HG03196 (cell line): ENCODE results near the gene GLI2.

Experiments used
- ATAC-seq: cut with Tn5 transposase; IDR thresholded peaks from one replicate; pipeline ENCODE4 v1.9.1; 2021; ENCODE audit not compliant: unreplicated experiment

GLI2 gene

GRCh38 chr2:120735746-120736170 lies at the start of gene GLI2:
Gene GLI2 (plus strand): TSS chr2:120735868. CDS start chr2:120797321, 61,453 bp downstream.
- no peak for ATAC-seq

GRCh38 chr2:120685974-120686297 lies 49.7 kb upstream of the GLI2 start:
- ATAC-seq: no peak

GRCh38 chr2:120686511-120687168 lies 49.0 kb upstream of the GLI2 start:
- no peak for ATAC-seq

- no peak for ATAC-seq
These were observed 48.5 kb upstream of the GLI2 start for GRCh38 chr2:120687210-120687609.

GRCh38 chr2:120690521-120690920 lies 45.1 kb upstream of the GLI2 start:
- ATAC-seq: no peak

- ATAC-seq: no peak
These were observed 44.3 kb upstream of the GLI2 start for GRCh38 chr2:120691410-120691809.

- ATAC-seq: no peak
These were observed 43.0 kb upstream of the GLI2 start for GRCh38 chr2:120692691-120693090.

GRCh38 chr2:120693121-120693520 lies 42.5 kb upstream of the GLI2 start:
- ATAC-seq: no peak

- no peak for ATAC-seq
These were observed 41.6 kb upstream of the GLI2 start for GRCh38 chr2:120694034-120694433.

GRCh38 chr2:120697471-120697870 lies 38.2 kb upstream of the GLI2 start:
- ATAC-seq: no peak

GRCh38 chr2:120699292-120699691 lies 36.4 kb upstream of the GLI2 start:
- ATAC-seq: no peak

GRCh38 chr2:120700659-120701058 lies 35.0 kb upstream of the GLI2 start:
- no peak for ATAC-seq

- no peak for ATAC-seq
These were observed 34.6 kb upstream of the GLI2 start for GRCh38 chr2:120701096-120701495.

GRCh38 chr2:120701499-120701898 lies 34.2 kb upstream of the GLI2 start:
- no peak for ATAC-seq

GRCh38 chr2:120702061-120702460 lies 33.6 kb upstream of the GLI2 start:
- ATAC-seq: no peak

GRCh38 chr2:120702801-120703200 lies 32.9 kb upstream of the GLI2 start:
- ATAC-seq: no peak

- ATAC-seq: no peak
These were observed 32.2 kb upstream of the GLI2 start for GRCh38 chr2:120703330-120703994.

- ATAC-seq: no peak
These were observed 31.0 kb upstream of the GLI2 start for GRCh38 chr2:120704696-120705095.

GRCh38 chr2:120707816-120708215 lies 27.9 kb upstream of the GLI2 start:
- no peak for ATAC-seq

GRCh38 chr2:120708944-120709607 lies 26.6 kb upstream of the GLI2 start:
- no peak for ATAC-seq

GRCh38 chr2:120709608-120710041 lies 26.0 kb upstream of the GLI2 start:
- no peak for ATAC-seq

- no peak for ATAC-seq
These were observed 25.4 kb upstream of the GLI2 start for GRCh38 chr2:120710256-120710655.
